ENCODE results near the gene ATP6V1F.

ATP6V1F gene

DNA sequence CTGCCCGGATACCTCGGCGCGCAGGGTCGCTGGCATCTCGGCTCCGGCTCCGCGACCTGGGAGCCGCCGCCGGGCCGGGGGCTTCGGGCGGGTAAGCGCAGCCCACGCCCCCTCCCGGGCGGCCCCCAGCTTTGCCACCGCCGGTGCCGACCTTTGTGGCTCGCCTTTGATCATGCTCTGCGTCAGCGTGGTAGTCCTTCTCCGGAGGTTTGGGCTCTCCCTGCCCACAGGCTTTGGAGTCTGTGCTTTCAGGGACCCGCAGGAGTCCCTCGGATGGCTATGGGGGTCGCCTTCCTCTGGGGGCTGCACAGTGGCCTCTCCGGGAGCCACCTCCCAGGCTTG lies 7.3 kb downstream of the ATP6V1F start:
- Histone ChIP-seq H3K4me3 (ENCODE audit: low read depth, low read length, poor library complexity, severe bottlenecking) (peak overlapping the region; percentile 55), H2AFZ (ENCODE audit: low read length) (no peak overlapping the region), H3K9ac (ENCODE audit: low read length) (peak overlapping the region; percentile 12; the same call in 1 of the 2 replicates), H3K27ac (ENCODE audit: low read depth, low read length, poor library complexity, severe bottlenecking) (no peak overlapping the region), H3F3A (ENCODE audit: insufficient read depth, low read length) (no peaks in the 10 kb centered on the region), H4K20me1 (ENCODE audit: insufficient read depth, low read length) (no peaks in the 10 kb centered on the region), H3K27me3 (ENCODE audit: insufficient read depth, low read length) (peaks cover 5% of the 10 kb centered on the region; the same call in 1 of the 2 replicates), H3K79me2 (ENCODE audit: insufficient read depth, low read length) (no peaks in the 10 kb centered on the region), H3K9me2 (ENCODE audit: low read depth, low read length) (no peaks in the 10 kb centered on the region), H3K4me2 (ENCODE audit: low read length) (peak overlapping the region; percentile 62), H3K9me3 (ENCODE audit: low read length) (no peaks in the 10 kb centered on the region), H3K4me1 (ENCODE audit: insufficient read depth, low read length, severe bottlenecking) (peaks cover 14% of the 10 kb centered on the region), H3K36me3 (ENCODE audit: insufficient read depth, low read length) (peaks cover 22% of the 10 kb centered on the region)
- TF ChIP-seq, protein P1, sequence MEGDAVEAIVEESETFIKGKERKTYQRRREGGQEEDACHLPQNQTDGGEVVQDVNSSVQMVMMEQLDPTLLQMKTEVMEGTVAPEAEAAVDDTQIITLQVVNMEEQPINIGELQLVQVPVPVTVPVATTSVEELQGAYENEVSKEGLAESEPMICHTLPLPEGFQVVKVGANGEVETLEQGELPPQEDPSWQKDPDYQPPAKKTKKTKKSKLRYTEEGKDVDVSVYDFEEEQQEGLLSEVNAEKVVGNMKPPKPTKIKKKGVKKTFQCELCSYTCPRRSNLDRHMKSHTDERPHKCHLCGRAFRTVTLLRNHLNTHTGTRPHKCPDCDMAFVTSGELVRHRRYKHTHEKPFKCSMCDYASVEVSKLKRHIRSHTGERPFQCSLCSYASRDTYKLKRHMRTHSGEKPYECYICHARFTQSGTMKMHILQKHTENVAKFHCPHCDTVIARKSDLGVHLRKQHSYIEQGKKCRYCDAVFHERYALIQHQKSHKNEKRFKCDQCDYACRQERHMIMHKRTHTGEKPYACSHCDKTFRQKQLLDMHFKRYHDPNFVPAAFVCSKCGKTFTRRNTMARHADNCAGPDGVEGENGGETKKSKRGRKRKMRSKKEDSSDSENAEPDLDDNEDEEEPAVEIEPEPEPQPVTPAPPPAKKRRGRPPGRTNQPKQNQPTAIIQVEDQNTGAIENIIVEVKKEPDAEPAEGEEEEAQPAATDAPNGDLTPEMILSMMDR (IDR thresholded peaks at IDR 0.05; ENCODE audit: low read length): no peak
- TF ChIP-seq EZH2 (IDR thresholded peaks at IDR 0.05; ENCODE audit: borderline replicate concordance, low read length): no peak

- no peaks in the 10 kb centered on the region for H3F3A ChIP-seq (ENCODE audit: insufficient read depth, low read length)
- no peak overlapping the region for H3K27ac ChIP-seq (ENCODE audit: low read depth, low read length, poor library complexity, severe bottlenecking)
- no peaks in the 10 kb centered on the region for H3K9me3 ChIP-seq (ENCODE audit: low read length)
- peaks cover 9% of the 10 kb centered on the region; the same call in 1 of the 2 replicates for H3K27me3 ChIP-seq (ENCODE audit: insufficient read depth, low read length)
- no peaks in the 10 kb centered on the region for H4K20me1 ChIP-seq (ENCODE audit: insufficient read depth, low read length)
- no peak overlapping the region for H3K4me2 ChIP-seq (ENCODE audit: low read length)
- peaks cover 10% of the 10 kb centered on the region for H3K36me3 ChIP-seq (ENCODE audit: insufficient read depth, low read length)
- H3K79me2 ChIP-seq (ENCODE audit: insufficient read depth, low read length): no peaks in the 10 kb centered on the region
- peaks cover 14% of the 10 kb centered on the region for H3K4me1 ChIP-seq (ENCODE audit: insufficient read depth, low read length, severe bottlenecking)
- H2AFZ ChIP-seq (ENCODE audit: low read length): no peak overlapping the region
- no peak overlapping the region for H3K9ac ChIP-seq (ENCODE audit: low read length)
- TF ChIP-seq EZH2 (IDR thresholded peaks at IDR 0.05; ENCODE audit: borderline replicate concordance, low read length): no peak
- TF ChIP-seq, protein P1 (IDR thresholded peaks at IDR 0.05; ENCODE audit: low read length): no peak
- no peaks in the 10 kb centered on the region for H3K9me2 ChIP-seq (ENCODE audit: low read depth, low read length)
- no peak overlapping the region for H3K4me3 ChIP-seq (ENCODE audit: low read depth, low read length, poor library complexity, severe bottlenecking)
Observed at GRCh38 chr7:128871050-128871449, 8.4 kb downstream of the ATP6V1F start.

DNA sequence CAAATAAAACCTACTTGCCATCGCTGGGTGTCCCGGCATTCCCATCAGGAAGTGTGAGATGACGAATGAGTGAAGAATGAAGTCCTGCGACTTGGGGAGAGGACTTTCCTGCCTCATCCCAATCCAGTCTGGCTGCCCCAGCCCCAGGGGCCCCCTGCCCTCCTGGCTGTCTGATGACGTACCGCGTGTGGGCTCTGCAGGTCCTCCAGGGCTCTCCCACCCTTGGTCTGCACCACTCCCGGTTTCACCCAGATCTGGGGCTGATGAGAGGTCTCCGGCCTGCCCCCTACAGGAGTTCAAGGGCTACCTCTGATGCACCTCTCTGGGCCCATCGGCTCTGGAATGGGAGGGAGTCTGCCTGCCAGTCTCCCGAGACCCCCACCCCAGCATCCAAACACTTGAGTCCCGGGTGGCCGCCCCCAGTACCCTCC lies 9.8 kb downstream of the ATP6V1F start:
- no peaks in the 10 kb centered on the region for H3F3A ChIP-seq (ENCODE audit: insufficient read depth, low read length)
- H3K27me3 ChIP-seq (ENCODE audit: insufficient read depth, low read length): peaks cover 9% of the 10 kb centered on the region; the same call in 1 of the 2 replicates
- no peak overlapping the region for H2AFZ ChIP-seq (ENCODE audit: low read length)
- no peaks in the 10 kb centered on the region; the same call in 1 of the 2 replicates for H3K36me3 ChIP-seq (ENCODE audit: insufficient read depth, low read length)
- H4K20me1 ChIP-seq (ENCODE audit: insufficient read depth, low read length): no peaks in the 10 kb centered on the region
- no peak overlapping the region for H3K9ac ChIP-seq (ENCODE audit: low read length)
- H3K4me1 ChIP-seq (ENCODE audit: insufficient read depth, low read length, severe bottlenecking): peaks cover 14% of the 10 kb centered on the region
- H3K27ac ChIP-seq (ENCODE audit: low read depth, low read length, poor library complexity, severe bottlenecking): no peak overlapping the region
- TF ChIP-seq EZH2 (IDR thresholded peaks at IDR 0.05; ENCODE audit: borderline replicate concordance, low read length): no peak
- TF ChIP-seq, protein P1 (IDR thresholded peaks at IDR 0.05; ENCODE audit: low read length): peak; percentile 49; the same call in 1 of the 2 replicates
- H3K9me3 ChIP-seq (ENCODE audit: low read length): no peaks in the 10 kb centered on the region
- H3K9me2 ChIP-seq (ENCODE audit: low read depth, low read length): no peaks in the 10 kb centered on the region
- H3K4me3 ChIP-seq (ENCODE audit: low read depth, low read length, poor library complexity, severe bottlenecking): no peak overlapping the region
- H3K79me2 ChIP-seq (ENCODE audit: insufficient read depth, low read length): no peaks in the 10 kb centered on the region
- no peak overlapping the region for H3K4me2 ChIP-seq (ENCODE audit: low read length)

Measured in OCI-LY1 (cell line).